Progenitor cell of endocrine pancreas (in vitro differentiated cells): ENCODE measurements around the gene TRIM10. TPM values are rescaled to one million over a fixed set of nuclear protein-coding genes. Genes with fewer than 3 reads are reported as not detected.

Experiments used
- DNase-seq: peaks from one replicate; pipeline ENCODE4 v3.0.0; 2021; ENCODE audit warnings: low spot score; ENCODE audit not compliant: unreplicated experiment
- H3K27ac Mint-ChIP-seq: 2 replicates; pipeline ENCODE4 v1.8.0; 2021; ENCODE audit warnings: mild to moderate bottlenecking, moderate library complexity, mixed read lengths
- H3K27me3 Mint-ChIP-seq: 2 replicates; pipeline ENCODE4 v1.8.0; 2021; ENCODE audit warnings: mixed read lengths
- H3K36me3 Mint-ChIP-seq: 2 replicates; pipeline ENCODE4 v1.8.0; 2022; ENCODE audit warnings: mixed read lengths; ENCODE audit not compliant: insufficient read depth
- H3K4me1 Mint-ChIP-seq: 2 replicates; pipeline ENCODE4 v1.8.0; 2021; ENCODE audit warnings: low read depth, mixed read lengths
- H3K4me3 Mint-ChIP-seq: 2 replicates; pipeline ENCODE4 v1.8.0; 2021; ENCODE audit warnings: low read depth, mild to moderate bottlenecking, moderate library complexity, mixed read lengths
- H3K9me3 Mint-ChIP-seq: 2 replicates; pipeline ENCODE4 v1.8.0; 2021; ENCODE audit warnings: low read depth, mixed read lengths
- long read RNA-seq: library from polyadenylated mRNA; unstranded; transcript quantifications from one replicate; pipeline ENCODE4 v2.0.0, GENCODE V29; 2020
- total RNA-seq: library from RNA; stranded (reverse); gene quantifications from 2 replicates; pipeline ENCODE4 v1.2.1, GENCODE V29; 2021
- TF ChIP-seq, protein P1 (sequence below): fragments of 200-600 bp; sonication (generic); IDR thresholded peaks from one replicate; pipeline ENCODE4 v1.5.0; 2021; ENCODE audit warnings: antibody characterized with exemption, mild to moderate bottlenecking; ENCODE audit not compliant: unreplicated experiment

Gene TRIM10, protein sequence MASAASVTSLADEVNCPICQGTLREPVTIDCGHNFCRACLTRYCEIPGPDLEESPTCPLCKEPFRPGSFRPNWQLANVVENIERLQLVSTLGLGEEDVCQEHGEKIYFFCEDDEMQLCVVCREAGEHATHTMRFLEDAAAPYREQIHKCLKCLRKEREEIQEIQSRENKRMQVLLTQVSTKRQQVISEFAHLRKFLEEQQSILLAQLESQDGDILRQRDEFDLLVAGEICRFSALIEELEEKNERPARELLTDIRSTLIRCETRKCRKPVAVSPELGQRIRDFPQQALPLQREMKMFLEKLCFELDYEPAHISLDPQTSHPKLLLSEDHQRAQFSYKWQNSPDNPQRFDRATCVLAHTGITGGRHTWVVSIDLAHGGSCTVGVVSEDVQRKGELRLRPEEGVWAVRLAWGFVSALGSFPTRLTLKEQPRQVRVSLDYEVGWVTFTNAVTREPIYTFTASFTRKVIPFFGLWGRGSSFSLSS
- not detected in 2 replicates for total RNA-seq
- long read RNA-seq = 0 reads

- Mint-ChIP-seq H3K4me1 (no peaks in the 10 kb centered on the region), H3K27ac (no peak within 1 kb of the TSS), H3K36me3 (no peaks in the 10 kb centered on the region), H3K4me3 (no peak within 1 kb of the TSS), H3K9me3 (no peaks in the 10 kb centered on the region), H3K27me3 (peaks cover 41% of the 10 kb centered on the region)
- DNase-seq = no peak
- TF ChIP-seq, protein P1, sequence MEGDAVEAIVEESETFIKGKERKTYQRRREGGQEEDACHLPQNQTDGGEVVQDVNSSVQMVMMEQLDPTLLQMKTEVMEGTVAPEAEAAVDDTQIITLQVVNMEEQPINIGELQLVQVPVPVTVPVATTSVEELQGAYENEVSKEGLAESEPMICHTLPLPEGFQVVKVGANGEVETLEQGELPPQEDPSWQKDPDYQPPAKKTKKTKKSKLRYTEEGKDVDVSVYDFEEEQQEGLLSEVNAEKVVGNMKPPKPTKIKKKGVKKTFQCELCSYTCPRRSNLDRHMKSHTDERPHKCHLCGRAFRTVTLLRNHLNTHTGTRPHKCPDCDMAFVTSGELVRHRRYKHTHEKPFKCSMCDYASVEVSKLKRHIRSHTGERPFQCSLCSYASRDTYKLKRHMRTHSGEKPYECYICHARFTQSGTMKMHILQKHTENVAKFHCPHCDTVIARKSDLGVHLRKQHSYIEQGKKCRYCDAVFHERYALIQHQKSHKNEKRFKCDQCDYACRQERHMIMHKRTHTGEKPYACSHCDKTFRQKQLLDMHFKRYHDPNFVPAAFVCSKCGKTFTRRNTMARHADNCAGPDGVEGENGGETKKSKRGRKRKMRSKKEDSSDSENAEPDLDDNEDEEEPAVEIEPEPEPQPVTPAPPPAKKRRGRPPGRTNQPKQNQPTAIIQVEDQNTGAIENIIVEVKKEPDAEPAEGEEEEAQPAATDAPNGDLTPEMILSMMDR = no peak
Measured at GRCh38 chr6:30160785-30161531, at the start of gene TRIM10. TSS of gene TRIM10 (minus strand) at chr6:30161211. CDS start at chr6:30160858, 353 bp downstream.

GRCh38 chr6:30207619-30208295 lies 46.7 kb upstream of the TRIM10 start:
- Mint-ChIP-seq H3K27me3 (no peaks in the 10 kb centered on the region), H3K36me3 (peaks cover 2% of the 10 kb centered on the region), H3K27ac (no peak overlapping the region), H3K4me3 (no peak overlapping the region), H3K9me3 (no peaks in the 10 kb centered on the region), H3K4me1 (peaks cover 40% of the 10 kb centered on the region)
- DNase-seq = no peak
- TF ChIP-seq, protein P1 = no peak

- no peak overlapping the region for H3K27ac Mint-ChIP-seq
- H3K27me3 Mint-ChIP-seq = no peaks in the 10 kb centered on the region
- TF ChIP-seq, protein P1 = no peak
- no peak for DNase-seq
- no peak overlapping the region for H3K4me3 Mint-ChIP-seq
- peaks cover 38% of the 10 kb centered on the region for H3K4me1 Mint-ChIP-seq
- H3K36me3 Mint-ChIP-seq = peaks cover 2% of the 10 kb centered on the region
- no peaks in the 10 kb centered on the region for H3K9me3 Mint-ChIP-seq
Measured at GRCh38 chr6:30206799-30207618, 46.0 kb upstream of the TRIM10 start.

- TF ChIP-seq, protein P1 = no peak
- Mint-ChIP-seq H3K36me3 (peaks cover 2% of the 10 kb centered on the region), H3K27me3 (no peaks in the 10 kb centered on the region), H3K9me3 (no peaks in the 10 kb centered on the region), H3K4me1 (peaks cover 35% of the 10 kb centered on the region), H3K4me3 (no peak overlapping the region), H3K27ac (no peak overlapping the region)
- no peak for DNase-seq
Measured at GRCh38 chr6:30206152-30206551, 45.1 kb upstream of the TRIM10 start.
